ENCODE measurements around the gene SPSB4. TPM values are rescaled to one million over a fixed set of nuclear protein-coding genes. Genes with fewer than 3 reads are reported as not detected.

The SPSB4 gene
- total and polyA plus RNA-seq, 9 donors: 0.07 to 0.57 (median 0.12) TPM; not detected in 5

DNA sequence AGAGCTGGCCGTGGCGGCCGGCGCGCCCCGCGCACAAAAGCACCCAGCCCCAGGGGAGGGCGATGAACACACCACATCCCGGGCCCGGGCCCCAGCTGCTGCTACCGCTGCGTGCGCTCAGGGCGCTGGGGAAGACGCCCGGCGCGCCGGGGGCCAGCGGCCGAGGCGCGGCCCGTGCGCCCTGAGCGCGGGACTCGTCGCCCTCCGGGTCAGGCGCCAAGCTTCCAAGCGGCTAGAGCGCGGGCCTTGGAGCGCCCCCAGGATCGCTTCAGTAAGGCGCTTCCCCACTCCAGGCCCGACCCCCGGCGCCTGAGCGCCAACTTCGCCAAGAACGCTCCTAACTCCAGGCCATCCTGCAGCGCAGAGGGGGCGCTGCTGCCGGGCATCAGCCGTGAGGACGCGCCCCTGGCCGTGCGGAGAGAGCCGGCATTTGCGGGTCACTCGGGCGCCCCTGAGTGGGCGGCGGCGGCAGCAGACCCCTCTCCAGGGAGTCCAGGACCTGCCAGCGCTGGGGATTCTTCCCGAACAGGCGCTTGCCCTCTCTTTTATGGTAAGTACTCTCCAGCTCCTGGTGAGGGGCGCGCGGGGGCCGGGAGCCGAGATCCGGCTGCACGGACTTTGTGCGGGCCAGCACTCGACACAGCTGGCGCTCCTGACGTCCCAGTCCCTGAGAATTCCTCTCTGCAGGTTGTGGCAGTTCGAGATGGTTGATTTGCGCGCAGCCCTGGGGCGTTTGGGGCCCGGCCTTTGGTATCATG lies 475 bp downstream of the SPSB4 start:
- H3K27me3 ChIP-seq: no peaks in the 10 kb centered on the region
- no peaks in the 10 kb centered on the region for H3K36me3 ChIP-seq
- intact Hi-C loops (cut with DNase I): no loop called here
- H3K9me3 ChIP-seq: no peaks in the 10 kb centered on the region
- no peak overlapping the region for H3K27ac ChIP-seq
- no peak for DNase-seq
- 0 to 1% (median 1%) methylated on average over 29 to 77 of the region's 77 CpGs for WGBS, 3 donors
- TF ChIP-seq, protein P1, sequence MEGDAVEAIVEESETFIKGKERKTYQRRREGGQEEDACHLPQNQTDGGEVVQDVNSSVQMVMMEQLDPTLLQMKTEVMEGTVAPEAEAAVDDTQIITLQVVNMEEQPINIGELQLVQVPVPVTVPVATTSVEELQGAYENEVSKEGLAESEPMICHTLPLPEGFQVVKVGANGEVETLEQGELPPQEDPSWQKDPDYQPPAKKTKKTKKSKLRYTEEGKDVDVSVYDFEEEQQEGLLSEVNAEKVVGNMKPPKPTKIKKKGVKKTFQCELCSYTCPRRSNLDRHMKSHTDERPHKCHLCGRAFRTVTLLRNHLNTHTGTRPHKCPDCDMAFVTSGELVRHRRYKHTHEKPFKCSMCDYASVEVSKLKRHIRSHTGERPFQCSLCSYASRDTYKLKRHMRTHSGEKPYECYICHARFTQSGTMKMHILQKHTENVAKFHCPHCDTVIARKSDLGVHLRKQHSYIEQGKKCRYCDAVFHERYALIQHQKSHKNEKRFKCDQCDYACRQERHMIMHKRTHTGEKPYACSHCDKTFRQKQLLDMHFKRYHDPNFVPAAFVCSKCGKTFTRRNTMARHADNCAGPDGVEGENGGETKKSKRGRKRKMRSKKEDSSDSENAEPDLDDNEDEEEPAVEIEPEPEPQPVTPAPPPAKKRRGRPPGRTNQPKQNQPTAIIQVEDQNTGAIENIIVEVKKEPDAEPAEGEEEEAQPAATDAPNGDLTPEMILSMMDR (IDR thresholded peaks at IDR 0.05): no peak
- TF ChIP-seq EP300 (IDR thresholded peaks at IDR 0.05): no peak
- TF ChIP-seq POLR2A (IDR thresholded peaks at IDR 0.05): no peak
- peak overlapping the region; percentile 24 for H3K4me3 ChIP-seq
- peaks cover 1% of the 10 kb centered on the region for H3K4me1 ChIP-seq (ENCODE audit: insufficient read depth)

DNA sequence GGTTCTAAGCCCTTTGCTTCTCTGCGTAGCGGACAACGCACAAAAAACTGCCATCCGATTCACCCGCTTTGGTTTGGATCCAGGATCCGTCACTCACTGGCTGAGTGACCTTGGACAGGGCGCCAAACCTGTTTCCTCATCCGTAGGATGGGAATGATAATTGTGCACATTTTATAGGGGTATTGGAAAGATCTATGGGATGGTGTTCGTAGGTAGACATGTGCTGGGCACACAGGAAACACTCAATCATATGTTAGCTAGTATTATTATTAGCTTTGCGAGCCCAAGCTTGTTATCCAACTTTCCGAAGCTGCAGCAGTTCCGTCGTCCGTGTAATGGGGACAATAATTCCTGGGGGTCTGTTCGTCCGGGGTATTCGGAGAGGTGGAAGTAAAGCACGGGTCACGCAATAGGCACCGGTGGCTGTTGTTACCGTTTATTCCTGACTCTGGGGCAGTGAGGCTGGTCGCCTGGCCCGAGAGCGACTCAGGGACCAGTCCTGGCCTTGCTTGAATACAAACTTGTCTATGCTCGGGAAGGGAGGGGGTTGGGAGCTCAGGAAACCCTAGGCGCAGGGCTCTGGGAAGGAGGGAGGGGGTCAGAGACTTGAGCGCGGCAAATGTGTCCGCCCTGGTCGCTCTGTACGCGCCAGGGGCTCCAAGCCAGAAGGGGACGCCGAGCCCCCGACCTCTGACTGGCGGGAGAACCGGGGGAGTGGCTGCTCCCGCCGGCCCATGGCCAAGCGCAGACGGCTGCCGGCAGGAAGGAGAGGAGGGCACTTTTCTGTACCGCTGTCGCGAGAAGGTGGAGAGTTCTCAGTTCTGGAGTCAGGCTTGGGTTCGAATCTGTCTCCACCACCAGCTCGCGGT lies 1.3 kb downstream of the SPSB4 start:
- peaks cover 1% of the 10 kb centered on the region for H3K4me1 ChIP-seq (ENCODE audit: insufficient read depth)
- no peak overlapping the region for H3K27ac ChIP-seq
- no peaks in the 10 kb centered on the region for H3K36me3 ChIP-seq
- no peaks in the 10 kb centered on the region for H3K9me3 ChIP-seq
- WGBS, 3 donors: 1 to 2% (median 1%) methylated on average over 48 of the region's 48 CpGs
- no peak overlapping the region for H3K4me3 ChIP-seq
- intact Hi-C loops (cut with DNase I): no loop called here
- H3K27me3 ChIP-seq: no peaks in the 10 kb centered on the region
- no peak for DNase-seq
- no peak for TF ChIP-seq POLR2A (IDR thresholded peaks at IDR 0.05)
- no peak for TF ChIP-seq EP300 (IDR thresholded peaks at IDR 0.05)
- TF ChIP-seq, protein P1 (IDR thresholded peaks at IDR 0.05): no peak

DNA sequence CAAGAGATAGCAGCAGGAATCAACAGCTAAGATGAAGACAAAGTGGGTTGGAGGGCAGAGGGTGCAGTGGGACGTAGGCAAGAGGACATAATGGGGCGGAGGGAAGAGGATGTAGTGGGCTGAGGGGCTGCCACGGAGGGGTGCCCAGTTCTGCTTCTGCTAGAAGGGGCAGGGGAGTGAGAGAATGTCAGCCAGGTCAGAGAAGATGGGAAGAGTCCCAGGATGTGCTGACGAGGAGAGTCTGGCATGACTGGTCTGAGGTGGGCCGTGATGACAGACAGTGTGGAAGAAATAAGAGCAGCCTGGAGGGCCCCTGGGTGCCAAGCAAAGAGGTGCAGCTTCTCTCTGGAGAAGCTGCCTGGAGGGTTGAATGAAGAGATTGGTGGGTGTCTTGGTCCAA lies 4.0 kb downstream of the SPSB4 start:
- Histone ChIP-seq H3K27ac (no peak overlapping the region), H3K4me3 (no peak overlapping the region), H3K36me3 (no peaks in the 10 kb centered on the region), H3K9me3 (no peaks in the 10 kb centered on the region), H3K27me3 (no peaks in the 10 kb centered on the region), H3K4me1 (ENCODE audit: insufficient read depth) (peaks cover 1% of the 10 kb centered on the region)
- intact Hi-C loops (cut with DNase I): no loop called here
- no peak for DNase-seq
- 78 to 86% (median 81%) methylated on average over 5 of the region's 5 CpGs for WGBS, 3 donors
- TF ChIP-seq, protein P1 (IDR thresholded peaks at IDR 0.05): no peak
- TF ChIP-seq POLR2A (IDR thresholded peaks at IDR 0.05) (no peak), EP300 (IDR thresholded peaks at IDR 0.05) (no peak)

DNA sequence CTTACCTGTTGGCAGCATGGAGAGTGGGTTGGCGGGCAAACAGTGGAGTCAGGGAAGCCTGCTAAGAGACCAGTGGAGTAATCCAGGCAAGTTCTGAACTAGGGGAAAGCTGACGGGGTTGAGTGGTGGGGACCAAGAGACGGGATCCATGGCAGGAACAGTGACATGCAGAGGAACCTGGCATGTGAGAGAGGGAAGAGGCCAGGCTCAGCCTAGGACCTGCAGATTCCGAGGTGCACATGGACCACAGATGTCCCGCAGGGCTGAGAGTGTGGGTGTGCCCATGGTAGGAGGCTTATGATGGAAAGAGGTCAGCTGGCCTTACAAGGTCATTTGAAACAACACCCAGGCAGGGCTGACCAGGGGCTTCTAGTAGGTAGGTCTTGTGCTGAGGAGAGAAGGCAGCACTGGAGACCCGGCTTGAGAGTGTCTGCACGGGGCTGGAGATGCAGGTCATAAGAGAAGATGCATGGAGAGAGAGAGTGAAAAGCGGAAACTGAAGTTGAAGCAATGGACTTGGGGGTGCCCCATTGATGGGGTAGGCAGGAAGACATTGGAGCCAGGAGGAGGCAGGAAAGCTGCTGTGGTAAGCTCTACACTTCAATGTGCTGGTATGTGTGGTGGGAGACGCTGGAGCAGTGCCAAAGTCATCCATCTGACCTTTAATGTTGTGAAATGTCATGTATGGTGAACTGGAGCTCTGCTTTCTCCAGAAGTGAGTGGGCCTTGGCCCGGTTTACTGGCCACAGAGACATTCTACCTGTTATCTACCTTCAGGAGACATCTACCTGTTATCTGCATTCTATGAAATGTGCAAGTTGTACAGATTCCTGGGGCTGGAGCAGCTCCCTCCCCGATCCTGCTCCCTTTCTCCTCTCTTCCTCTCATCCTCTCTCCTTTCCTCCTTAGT lies 4.6 kb downstream of the SPSB4 start:
- intact Hi-C loops (cut with DNase I): no loop called here
- TF ChIP-seq, protein P1 (IDR thresholded peaks at IDR 0.05): no peak
- TF ChIP-seq EP300 (IDR thresholded peaks at IDR 0.05) (no peak), POLR2A (IDR thresholded peaks at IDR 0.05) (no peak)
- Histone ChIP-seq H3K36me3 (no peaks in the 10 kb centered on the region), H3K4me1 (ENCODE audit: insufficient read depth) (peaks cover 1% of the 10 kb centered on the region), H3K27ac (no peak overlapping the region), H3K4me3 (no peak overlapping the region), H3K27me3 (no peaks in the 10 kb centered on the region), H3K9me3 (no peaks in the 10 kb centered on the region)
- WGBS, 3 donors: 82 to 88% (median 84%) methylated on average over 11 of the region's 11 CpGs
- no peak for DNase-seq

All from ovary (tissue), 9 donors.